Adipose tissue (tissue), 3 donors: ENCODE measurements around the gene PPP2R1B. TPM values are rescaled to one million over a fixed set of nuclear protein-coding genes. Genes with fewer than 3 reads are reported as not detected.
"Not testable (repeated sequence)": the region's sequence is repeated elsewhere in the genome, so short reads cannot be mapped to it uniquely, and the experiment has no call there.

ENCODE experiments used
- H3K27ac ChIP-seq: one replicate; pipeline ENCODE4 v1.5.1; 2013; ENCODE audit warnings: low read depth, low read length
- WGBS, 3 donors: extraction: QIAGEN DNeasy Blood & Tissue Kit; methylation state at CpG; one replicate each; pipeline ENCODE4 v1.1.7; 2013; 5-methylcytosine and 5-hydroxymethylcytosine counted together
- polyA plus RNA-seq, 3 donors: library from polyadenylated mRNA; stranded (reverse); fragments of 200-250 nt; gene quantifications; one replicate each; pipeline ENCODE4 v1.2.3, GENCODE V29; 2013
- donor health status: healthy with polysubstance abuse.
- donor health status: Bipolar disorder and iron deficiency.
- donor health status: healthy.

PPP2R1B gene
- polyA plus RNA-seq, 3 donors: 12.1 to 75.3 (median 18.8) TPM

DNA sequence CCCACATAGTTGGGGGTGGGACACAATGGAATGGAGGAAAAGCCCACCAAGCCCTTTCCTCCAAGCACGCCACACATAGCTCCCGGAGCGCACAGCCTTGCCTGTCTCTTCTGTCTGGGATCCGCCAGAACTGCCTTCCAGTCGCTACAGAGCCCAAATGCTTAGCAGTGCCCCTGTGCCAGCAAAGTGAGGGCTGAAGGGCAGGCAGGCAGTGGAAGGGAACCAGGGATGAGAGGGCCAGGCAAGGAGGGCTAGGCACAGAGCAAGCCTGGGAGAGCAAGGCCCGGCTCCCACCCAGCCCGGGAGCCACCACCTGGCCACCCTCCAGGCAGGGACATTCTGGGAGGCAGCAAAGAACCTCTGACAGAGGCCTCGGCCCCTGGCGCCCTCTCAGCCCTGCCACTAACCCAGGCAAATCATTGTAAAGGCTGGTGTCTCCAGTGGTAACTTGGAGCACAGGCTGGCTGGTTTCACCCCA, 32.5 kb downstream of the PPP2R1B start:
- 49 to 67% (median 61%) methylated on average over 9 of the region's 9 CpGs for WGBS, 3 donors

DNA sequence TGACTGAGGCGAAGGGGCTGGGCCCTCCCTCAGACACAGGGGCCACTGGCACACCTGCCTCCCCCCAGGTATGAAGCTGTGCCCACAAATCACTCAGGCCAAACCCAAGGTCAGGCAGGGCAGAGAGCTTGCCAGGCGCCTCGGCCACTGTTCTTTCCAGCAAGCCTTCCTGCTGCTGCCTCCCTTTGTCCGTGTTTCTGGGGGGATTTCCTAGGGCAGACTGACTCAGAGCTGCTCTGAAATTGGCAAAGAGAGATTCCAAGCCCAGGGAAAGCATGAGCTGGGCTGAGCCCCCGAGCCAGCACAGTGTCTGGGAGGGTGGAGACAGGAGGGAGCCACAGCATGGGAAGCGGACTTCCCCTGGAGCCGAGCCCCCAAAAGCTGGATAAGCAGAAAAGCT, 33.2 kb downstream of the PPP2R1B start:
- WGBS, 3 donors: 44 to 58% (median 46%) methylated on average over 7 of the region's 7 CpGs
- H3K27ac ChIP-seq: peak overlapping the region; percentile 76

More for the DNA sequence above, 32.5 kb downstream of the PPP2R1B start:
- H3K27ac ChIP-seq: peak overlapping the region; percentile 76

DNA sequence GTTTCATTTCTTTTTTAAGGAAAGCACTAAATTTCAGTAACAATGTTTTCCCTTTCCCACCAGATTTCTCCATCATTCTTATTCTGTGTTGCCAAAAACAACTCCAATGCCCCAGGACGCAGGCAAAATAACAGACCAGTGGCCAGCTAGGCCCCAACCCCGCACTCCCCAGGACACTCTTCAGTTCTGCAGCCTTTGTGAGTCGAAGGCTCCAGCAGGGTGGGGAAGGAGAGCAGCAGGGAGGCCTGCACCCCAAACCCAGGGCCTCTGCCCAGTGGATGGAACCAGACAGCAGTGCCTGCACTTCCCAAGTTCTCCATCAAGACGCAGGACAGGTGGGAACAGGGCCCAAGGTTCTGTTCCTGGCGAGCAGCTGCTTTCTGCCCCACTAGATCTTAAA, 34.4 kb downstream of the PPP2R1B start:
- no peak overlapping the region for H3K27ac ChIP-seq
- 74 to 86% (median 84%) methylated on average over 5 of the region's 5 CpGs for WGBS, 3 donors

DNA sequence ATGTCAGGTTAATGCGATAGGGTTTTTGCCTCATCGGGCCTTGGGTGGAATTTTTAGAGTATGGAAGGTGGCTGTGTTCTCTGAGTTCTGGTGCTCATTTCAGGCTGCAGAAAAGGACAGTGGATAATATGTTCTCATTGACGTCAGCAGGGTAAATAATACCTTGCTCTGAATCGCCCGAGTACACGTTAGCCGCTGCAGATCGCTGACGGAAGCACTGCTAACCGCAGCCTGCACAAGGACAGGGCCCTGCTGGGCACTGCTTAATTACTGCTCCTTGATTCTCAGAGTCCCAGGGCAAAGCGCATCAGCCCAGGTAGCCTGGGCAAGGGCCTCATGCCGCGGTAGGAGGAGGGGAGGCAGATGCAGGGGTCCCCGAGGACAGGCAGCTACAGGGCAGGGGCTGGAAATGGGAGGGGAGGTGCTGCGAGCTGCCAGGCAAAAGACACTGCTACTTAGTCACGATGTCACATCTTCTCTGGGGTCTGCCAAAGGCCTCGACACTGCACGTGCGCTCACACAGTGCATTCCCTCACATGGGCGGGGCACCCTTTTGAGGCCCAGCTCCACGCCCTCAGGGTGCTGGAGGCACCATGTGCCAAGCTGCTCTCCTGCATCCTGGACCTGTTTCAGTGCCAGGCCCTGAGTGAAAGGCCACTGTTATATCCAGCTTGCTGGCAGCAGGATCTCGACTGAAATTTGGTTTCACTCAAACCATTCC, 35.2 kb downstream of the PPP2R1B start:
- 54 to 77% (median 74%) methylated on average over 22 of the region's 22 CpGs for WGBS, 3 donors

DNA sequence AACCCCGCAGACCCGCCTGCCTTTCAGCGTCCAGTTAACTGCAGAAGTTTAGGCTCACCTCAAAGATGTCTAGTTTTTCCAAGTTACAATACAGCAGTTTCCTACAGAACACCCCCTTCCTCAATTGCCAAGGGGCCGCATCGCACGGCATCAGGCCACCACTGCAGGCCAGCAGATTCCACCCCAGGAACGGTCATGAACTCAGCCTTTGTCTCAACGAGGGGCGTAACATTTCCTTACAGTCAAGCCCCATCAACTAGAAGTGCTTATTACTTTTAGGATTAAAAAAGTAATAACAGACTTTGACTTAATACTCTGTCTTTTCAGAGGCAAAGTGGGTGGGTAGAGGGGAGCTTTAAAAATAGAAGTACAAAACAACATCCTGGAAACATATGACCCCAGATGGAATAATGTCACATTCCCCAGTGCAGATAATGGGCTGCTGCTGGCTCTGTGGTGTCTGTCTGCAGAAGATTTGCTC, 36.3 kb downstream of the PPP2R1B start:
- WGBS, 3 donors: 62 to 78% (median 72%) methylated on average over 9 of the region's 9 CpGs
- no peak overlapping the region for H3K27ac ChIP-seq

More for the DNA sequence above, 35.2 kb downstream of the PPP2R1B start:
- H3K27ac ChIP-seq: no peak overlapping the region

DNA sequence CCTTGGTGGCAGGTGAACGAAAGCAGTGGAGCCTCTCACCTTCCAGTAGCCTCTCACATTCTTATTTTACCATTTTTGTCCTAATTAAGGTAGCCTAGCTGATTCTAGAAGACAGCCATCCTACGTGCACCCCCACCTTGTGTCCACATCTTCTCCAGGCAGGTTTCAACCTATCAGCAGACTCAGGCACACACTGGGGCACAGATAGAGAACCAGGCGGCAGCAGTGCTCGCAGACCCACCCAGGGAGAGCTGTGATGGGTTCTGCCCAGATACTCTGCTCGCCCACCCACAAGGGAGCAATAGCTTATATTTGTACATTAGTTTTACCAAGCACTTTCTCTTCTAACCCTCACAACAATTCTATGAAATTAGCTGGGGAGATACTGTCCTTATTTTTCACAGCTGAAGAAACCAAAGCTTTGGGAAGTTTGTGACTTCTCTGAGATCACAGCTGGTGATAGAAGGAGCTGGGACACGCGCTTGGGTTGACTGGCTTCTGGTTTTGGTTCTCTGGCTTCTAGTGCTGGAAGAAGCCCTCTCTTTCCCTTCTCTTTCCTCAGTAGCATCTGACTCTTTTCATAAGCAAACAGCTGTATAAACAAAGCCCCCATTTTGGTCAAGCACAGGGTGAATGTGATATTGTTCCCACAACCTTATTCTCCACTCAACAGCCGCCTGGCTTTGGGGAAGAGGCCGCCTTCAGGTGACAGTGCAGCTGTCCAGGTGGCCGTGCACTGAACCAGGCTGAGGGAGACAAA, 36.9 kb downstream of the PPP2R1B start:
- no peak overlapping the region for H3K27ac ChIP-seq
- WGBS, 3 donors: 85 to 89% (median 87%) methylated on average over 10 of the region's 10 CpGs

DNA sequence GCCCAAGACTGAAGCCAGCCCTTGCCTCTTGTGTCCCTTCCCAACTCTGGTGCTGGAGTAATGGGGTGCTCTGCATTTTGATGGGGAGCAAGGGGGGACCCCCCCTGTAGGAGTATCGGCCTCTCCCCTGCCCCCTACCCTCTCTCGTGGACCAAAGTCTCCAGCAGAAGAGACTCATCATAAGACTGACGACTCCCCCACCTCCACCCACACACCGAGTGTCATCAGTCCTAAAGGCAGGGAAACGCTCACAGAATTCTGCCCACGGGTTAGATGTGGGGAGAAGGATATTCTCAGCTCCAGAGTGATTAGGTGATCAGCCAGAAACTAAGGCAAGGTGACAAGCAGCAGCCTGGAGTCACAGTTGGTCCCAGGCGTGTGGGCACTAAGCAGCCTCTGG, 38.8 kb downstream of the PPP2R1B start:
- H3K27ac ChIP-seq: no peak overlapping the region
- WGBS, 3 donors: 70 to 86% (median 75%) methylated on average over 7 of the region's 7 CpGs

DNA sequence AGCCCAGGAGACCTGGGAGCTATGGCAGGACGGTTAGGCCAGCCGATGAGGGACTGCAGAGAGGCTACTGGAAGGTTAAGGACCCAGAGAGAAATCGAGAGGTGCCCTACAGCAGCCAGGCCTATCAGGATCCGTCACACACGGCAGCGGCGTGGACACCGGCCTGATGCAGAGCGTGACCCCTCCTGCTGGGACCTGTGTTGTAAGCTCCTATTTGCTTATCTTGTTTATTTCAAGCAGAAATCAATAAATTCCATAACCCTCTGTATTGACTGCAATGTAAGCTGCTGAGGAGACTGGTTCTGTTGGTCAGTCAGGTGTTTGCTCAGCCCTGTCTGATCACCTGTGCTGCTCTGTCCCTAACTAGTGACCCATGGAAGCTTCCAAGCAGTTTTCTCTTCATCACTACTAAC, 39.9 kb downstream of the PPP2R1B start:
- WGBS, 3 donors: 26 to 97% (median 94%) methylated on average over 9 of the region's 9 CpGs

DNA sequence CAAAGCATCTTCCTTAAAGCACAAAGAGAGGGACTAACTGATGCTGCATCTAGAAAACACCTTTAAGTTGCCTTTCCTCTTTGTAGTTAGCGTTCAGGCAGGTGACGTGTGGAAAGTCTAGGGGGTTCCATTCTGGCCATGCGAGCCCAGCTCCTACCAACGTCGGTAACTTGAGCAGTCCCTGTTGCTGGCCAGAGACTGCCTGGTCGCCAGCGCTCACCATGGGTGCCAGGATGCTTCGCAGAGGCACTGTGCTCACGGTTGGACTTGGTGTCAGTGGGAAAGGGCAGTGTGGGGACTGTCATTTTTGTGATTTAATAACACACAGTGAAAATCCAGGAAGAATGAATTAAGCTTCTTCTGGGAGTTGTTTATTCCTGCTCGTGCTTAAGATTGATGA, 40.6 kb downstream of the PPP2R1B start:
- no peak overlapping the region for H3K27ac ChIP-seq

More for the DNA sequence above, 39.9 kb downstream of the PPP2R1B start:
- H3K27ac ChIP-seq: no peak overlapping the region

DNA sequence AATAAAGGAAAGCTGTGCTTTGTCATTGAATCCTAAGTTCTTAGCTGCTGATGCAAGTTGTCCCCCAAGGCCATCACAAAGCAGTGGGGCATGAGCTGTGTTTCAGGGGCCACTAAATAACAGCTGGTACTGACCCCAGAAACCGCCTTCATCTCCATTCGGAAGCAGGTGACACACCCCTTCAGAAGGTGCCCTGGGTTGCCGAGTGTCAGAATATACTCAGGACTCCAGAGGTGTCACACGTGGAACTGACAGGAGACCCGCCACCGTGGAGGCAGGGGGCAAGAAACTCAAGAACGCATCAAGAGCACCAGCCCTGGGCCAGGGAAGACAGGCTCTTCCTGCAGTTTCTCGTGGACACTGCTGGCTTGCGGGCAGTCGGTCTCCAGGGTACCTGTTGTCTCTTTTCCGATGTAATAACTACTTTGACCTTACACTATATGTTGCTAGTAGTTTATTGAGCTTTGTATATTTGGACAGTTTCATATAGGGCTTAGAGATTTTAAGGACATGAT, 41.5 kb downstream of the PPP2R1B start:
- no peak overlapping the region for H3K27ac ChIP-seq
- WGBS, 3 donors: 93 to 95% (median 95%) methylated on average over 11 of the region's 11 CpGs

More for the DNA sequence above, 40.6 kb downstream of the PPP2R1B start:
- 83 to 88% (median 87%) methylated on average over 10 of the region's 10 CpGs for WGBS, 3 donors

DNA sequence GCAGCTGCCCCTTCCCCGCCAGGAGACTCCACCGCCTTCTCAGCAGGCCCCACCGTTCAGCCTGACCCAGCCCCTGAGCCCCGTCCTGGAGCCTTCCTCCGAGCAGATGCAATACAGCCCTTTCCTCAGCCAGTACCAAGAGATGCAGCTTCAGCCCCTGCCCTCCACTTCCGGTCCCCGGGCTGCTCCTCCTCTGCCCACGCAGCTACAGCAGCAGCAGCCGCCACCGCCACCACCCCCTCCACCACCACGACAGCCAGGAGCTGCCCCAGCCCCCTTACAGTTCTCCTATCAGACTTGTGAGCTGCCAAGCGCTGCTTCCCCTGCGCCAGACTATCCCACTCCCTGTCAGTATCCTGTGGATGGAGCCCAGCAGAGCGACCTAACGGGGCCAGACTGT, 42.6 kb downstream of the PPP2R1B start:
- 78 to 83% (median 80%) methylated on average over 15 of the region's 15 CpGs for WGBS, 3 donors
- H3K27ac ChIP-seq: no peak overlapping the region

DNA sequence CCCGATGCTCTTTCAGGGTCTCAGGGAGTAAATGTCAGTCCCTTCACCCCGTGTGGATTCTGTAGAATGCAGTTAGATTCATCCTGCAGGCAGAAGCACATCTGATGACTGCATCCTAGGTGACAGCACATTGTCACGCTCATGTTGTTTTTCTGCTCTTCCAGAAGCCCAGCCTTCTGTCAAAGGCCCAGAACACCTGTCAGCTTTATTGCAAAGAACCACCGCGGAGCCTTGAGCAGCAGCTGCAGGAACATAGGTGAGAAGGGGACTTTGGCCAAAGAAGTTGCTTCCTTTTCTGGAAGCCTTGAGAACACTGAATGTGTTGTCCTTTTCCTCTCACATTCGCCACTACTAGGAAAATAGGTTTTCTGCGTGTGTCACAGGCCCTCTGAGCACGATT, 43.7 kb downstream of the PPP2R1B start:
- no peak overlapping the region for H3K27ac ChIP-seq
- WGBS, 3 donors: 84 to 92% (median 92%) methylated on average over 8 of the region's 8 CpGs

DNA sequence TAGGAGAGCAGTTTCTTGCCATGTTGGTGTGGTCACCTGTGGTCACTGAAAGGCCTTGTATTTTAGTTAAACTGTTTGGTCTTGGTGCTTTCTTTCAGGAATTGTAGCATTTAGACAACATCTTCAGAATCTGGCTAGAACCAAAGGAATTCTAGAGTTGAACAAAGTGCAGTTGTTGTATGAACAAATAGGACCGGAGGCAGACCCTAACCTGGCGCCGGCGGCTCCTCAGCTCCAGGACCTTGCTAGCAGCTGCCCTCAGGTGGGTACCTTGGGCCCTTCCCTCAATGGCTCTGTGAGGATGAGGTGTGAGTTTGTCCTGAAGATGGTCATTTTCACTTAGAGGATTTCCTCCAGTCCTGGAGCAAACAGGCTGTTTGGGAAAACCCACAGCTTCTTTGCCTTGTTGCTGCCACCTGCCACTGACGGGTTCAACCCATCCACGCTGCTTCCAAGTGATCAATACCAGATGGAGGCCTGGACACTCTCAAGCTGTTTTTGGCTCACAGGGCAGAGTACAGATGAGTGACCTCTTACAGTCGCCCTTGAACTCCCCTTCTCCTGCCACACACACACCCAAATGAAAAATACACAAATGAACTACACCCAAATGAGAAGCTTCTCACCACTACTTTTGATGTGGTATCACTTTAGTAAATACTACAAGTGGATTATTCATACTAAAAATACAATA, 45.2 kb downstream of the PPP2R1B start:
- 72 to 92% (median 92%) methylated on average over 7 of the region's 7 CpGs for WGBS, 3 donors
- H3K27ac ChIP-seq: no peak overlapping the region

DNA sequence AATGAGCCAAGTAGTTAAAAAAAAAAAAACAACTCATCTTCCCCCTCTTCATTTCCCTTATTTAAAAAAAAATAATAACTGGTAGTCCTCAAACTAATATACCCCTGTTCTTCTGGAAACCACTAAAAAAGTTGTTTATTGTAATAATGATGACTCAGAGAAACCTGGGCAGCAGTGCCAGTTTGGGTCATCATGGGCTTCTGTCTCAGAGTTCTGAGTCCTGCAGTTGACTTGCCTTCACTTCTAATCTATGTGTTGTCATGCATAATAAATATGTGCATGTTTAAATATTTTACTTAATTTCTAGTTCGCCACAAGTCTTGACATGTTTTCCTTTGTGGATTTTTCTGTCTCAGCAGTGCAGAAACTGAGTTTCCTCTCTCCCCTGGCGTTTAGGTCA, 46.8 kb downstream of the PPP2R1B start:
- 89 to 95% (median 90%) methylated on average over 2 of the region's 2 CpGs for WGBS, 3 donors
- no peak overlapping the region for H3K27ac ChIP-seq

DNA sequence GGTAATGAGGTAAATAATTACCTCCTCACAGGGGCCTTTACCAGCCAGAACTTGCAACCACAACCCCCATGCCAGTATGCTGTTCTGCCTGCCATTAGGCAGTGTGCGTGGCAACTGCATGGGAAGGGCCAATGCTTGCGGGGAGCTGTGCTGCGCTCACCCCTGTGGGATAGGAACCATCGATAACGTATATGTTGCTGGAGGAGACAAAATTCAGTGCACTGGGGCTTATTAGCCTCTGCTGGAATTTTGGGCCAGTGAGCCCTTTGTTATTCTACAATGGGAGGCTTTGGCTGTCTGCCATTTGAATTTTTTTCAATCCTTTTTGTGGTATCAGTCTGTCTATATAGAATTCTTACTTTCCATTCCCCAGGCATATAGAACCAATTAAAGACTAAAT, 47.3 kb downstream of the PPP2R1B start:
- H3K27ac ChIP-seq: no peak overlapping the region
- WGBS, 3 donors: 90 to 96% (median 91%) methylated on average over 5 of the region's 5 CpGs

DNA sequence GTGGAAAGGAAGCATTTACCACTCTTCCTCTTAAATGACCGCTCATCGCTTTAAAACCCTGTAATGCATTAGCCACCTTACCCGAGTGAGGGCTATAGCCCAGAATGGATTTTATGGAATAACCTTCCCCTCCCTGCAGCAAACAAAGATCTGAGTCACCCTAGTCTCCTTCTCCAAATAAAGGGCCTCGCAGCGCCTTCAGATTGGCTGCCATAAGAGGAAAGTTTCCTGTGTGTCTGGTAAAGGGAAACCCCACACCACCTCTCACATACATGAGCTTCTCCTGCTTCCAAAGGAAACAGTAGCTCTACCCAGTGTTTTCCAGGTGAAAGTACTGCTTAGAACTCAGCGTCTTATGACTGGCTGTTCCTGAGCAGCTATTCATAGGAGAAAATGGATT, 47.8 kb downstream of the PPP2R1B start:
- 61 to 75% (median 63%) methylated on average over 6 of the region's 6 CpGs for WGBS, 3 donors
- H3K27ac ChIP-seq: no peak overlapping the region

DNA sequence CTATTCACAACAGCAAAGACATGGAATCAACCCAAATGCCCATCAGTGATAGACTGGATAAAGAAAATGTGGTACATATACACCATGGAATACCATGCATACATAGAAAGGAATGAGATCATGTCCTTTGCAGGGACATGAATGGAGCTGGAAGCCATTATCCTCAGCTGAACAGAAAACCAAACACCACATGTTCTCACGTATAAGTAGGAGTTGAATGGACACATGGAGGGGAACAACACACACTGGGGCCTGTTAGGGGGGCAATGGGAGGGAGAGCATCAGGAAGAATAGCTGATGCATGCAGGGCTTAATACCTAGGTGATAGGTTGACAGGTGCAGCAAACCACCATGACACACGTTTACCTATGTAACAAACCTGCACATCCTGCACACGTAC, 48.5 kb downstream of the PPP2R1B start:
- 92 to 94% (median 94%) methylated on average over 3 of the region's 3 CpGs for WGBS, 3 donors
- H3K27ac ChIP-seq: not testable (repeated sequence)

DNA sequence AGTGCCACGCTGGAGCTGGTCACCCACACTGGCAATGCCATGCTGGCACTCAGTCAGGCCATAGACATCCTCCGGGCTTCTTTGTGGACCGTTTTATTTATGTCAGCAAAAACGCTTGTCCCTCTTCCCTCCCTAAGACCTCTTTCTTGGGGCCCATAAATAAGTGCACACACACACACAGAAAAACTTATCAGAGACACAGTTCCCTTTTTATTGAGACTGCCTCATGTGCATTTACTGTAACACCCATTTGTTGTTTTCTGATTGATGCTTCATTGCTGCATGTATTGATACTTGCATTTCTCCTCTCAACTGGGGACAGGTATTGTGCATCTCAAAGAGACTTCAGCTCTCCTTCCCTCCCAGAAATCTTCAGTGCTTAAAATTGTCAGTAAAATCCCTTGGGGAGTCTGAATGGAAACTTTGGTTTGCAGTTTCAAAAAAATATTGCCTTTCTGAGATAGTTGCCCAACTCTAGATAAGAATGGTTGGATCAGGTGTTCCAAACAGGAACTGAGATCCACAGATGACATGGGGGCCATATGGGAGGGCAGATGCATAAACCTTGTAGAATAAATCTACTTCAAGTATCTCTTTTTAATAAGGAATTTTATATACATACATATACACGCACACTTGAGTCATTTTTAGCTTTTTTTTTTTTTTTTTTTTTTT, 50.9 kb downstream of the PPP2R1B start:
- H3K27ac ChIP-seq: no peak overlapping the region
- WGBS, 3 donors: 72 to 88% (median 72%) methylated on average over 5 of the region's 5 CpGs
